Measurements from ENCODE around the gene SLC24A3.

SLC24A3 gene

DNA sequence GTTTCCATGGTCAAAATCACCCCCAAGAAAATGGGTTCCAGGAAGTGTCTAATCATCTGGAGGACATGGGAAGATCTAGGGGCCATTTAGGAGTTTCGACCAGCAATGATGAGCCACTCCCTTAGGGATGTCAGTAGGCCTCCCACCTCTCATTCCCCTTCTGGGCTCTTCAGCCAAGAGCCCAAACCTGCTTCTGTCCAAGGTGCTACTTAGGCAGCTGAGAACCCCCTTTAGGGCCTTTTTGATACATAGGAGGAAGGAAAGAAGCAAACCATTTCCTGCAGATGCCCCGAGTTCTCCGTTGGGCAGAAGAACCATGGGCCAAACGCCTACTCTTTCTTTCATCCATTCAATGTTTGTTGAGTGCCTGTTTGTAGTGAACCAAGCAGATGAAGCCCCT lies 404.2 kb downstream of the SLC24A3 start:
- H3K27me3 ChIP-seq (ENCODE audit: insufficient read depth, low read length) = no peaks in the 10 kb centered on the region
- H3K4me3 ChIP-seq (ENCODE audit: low read length) = no peak overlapping the region
- H3K27ac ChIP-seq (ENCODE audit: low read length) = no peak overlapping the region
- H3K36me3 ChIP-seq (ENCODE audit: insufficient read depth, low read depth, low read length) = no peaks in the 10 kb centered on the region
- H3K4me1 ChIP-seq (ENCODE audit: insufficient read depth, low read length) = peaks cover 20% of the 10 kb centered on the region
- H3K9ac ChIP-seq (ENCODE audit: low read depth, low read length) = no peak overlapping the region
- no peaks in the 10 kb centered on the region for H3K9me3 ChIP-seq (ENCODE audit: insufficient read depth, low read depth, low read length)

DNA sequence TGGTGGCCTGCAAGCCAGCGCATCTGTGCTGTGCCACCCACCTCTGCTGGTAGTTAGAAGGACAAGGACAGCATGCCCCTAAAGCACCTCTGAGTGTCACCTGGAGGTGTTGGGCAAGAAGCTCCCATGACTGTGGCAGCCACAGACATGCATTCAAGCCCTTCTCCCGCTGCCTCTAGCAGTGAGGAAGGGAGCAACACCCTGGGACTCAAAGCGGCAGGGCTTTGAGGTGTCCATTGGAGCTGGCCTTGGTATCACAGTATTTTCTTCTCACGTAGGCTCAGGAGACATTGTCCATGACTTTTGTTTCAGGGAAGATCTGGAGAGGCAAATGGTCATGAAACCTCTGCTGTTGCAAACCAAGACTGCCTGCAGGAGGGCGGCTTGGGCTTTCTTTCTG lies 404.8 kb downstream of the SLC24A3 start:
- Histone ChIP-seq H3K4me3 (ENCODE audit: low read length) (no peak overlapping the region), H3K36me3 (ENCODE audit: insufficient read depth, low read depth, low read length) (no peaks in the 10 kb centered on the region), H3K27me3 (ENCODE audit: insufficient read depth, low read length) (no peaks in the 10 kb centered on the region), H3K9ac (ENCODE audit: low read depth, low read length) (no peak overlapping the region), H3K9me3 (ENCODE audit: insufficient read depth, low read depth, low read length) (no peaks in the 10 kb centered on the region), H3K4me1 (ENCODE audit: insufficient read depth, low read length) (peaks cover 20% of the 10 kb centered on the region), H3K27ac (ENCODE audit: low read length) (no peak overlapping the region)

DNA sequence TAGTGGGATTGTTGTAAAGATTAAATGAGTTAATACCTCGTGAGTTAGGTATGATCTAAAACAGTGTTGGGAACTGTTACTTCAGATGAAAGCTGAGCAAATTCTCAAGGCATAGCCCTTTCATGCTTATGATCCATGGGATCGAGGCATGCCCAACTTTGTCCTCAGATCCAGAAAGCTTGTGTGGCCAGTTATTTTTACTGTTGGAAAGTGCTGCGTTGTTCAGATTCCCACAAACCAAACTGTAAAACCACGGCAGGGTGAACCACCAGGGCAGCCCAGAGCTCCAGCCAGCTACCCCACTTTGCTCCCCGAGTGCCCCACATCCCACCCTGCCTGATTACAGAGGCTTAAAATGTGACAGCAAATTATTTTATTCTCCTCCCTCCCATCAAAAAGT lies 406.3 kb downstream of the SLC24A3 start:
- Histone ChIP-seq H3K9ac (ENCODE audit: low read depth, low read length) (no peak overlapping the region), H3K36me3 (ENCODE audit: insufficient read depth, low read depth, low read length) (no peaks in the 10 kb centered on the region), H3K4me3 (ENCODE audit: low read length) (no peak overlapping the region), H3K27me3 (ENCODE audit: insufficient read depth, low read length) (no peaks in the 10 kb centered on the region), H3K27ac (ENCODE audit: low read length) (no peak overlapping the region), H3K9me3 (ENCODE audit: insufficient read depth, low read depth, low read length) (no peaks in the 10 kb centered on the region), H3K4me1 (ENCODE audit: insufficient read depth, low read length) (peaks cover 20% of the 10 kb centered on the region)

DNA sequence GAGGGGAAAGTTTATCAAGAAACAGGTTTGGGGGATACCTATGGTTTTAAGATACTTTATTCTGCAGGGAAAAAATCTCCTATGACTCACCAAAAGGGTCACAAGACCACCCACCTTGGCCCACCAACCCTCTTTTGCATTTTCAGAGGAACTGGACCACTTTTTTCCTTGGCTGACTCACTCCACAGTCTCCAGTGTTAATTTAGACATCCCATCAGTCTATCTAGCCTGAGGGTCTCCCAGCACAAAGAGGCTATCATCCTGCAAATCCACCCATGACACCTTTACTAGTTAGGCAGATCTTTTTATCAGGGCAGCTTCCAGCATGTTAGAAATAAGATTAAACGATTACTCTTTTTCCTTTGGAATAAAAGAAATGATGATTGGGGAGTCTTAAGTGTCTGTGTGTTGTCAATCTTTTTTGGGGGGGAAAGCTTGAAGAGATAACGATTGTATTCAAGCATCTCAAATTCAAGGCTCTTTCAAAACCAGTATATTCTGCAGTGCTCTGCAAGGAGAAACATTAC lies 407.5 kb downstream of the SLC24A3 start:
- no peaks in the 10 kb centered on the region for H3K36me3 ChIP-seq (ENCODE audit: insufficient read depth, low read depth, low read length)
- H3K9ac ChIP-seq (ENCODE audit: low read depth, low read length) = no peak overlapping the region
- H3K9me3 ChIP-seq (ENCODE audit: insufficient read depth, low read depth, low read length) = 0 out of 2 replicates have a peak, but pooled peaks cover 7% of the 10 kb centered on the region
- H3K4me3 ChIP-seq (ENCODE audit: low read length) = peak overlapping the region; percentile 26; the same call in 1 of the 2 replicates
- no peak overlapping the region for H3K27ac ChIP-seq (ENCODE audit: low read length)
- no peaks in the 10 kb centered on the region for H3K27me3 ChIP-seq (ENCODE audit: insufficient read depth, low read length)
- peaks cover 20% of the 10 kb centered on the region for H3K4me1 ChIP-seq (ENCODE audit: insufficient read depth, low read length)

DNA sequence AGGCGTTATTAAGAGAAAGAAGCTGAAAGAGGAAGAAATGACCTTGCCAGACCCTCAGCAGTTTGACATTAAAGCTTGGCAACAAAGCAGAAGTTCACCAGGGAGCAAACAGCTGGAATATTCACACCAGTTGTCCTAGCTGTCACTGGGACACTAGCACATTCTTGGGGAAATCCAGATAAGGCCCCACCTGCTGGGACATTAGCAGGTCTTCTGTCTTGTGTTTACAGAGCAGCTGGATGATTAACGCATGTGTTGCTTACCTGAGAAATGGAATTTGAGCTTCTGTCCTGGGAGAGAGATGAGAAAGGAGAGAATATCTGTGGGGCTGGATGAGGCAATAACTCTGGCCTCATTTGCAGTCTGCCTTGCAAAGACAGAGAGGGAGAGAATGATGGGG lies 408.0 kb downstream of the SLC24A3 start:
- Histone ChIP-seq H3K4me3 (ENCODE audit: low read length) (peak overlapping the region; percentile 26; the same call in 1 of the 2 replicates), H3K4me1 (ENCODE audit: insufficient read depth, low read length) (peaks cover 20% of the 10 kb centered on the region)

DNA sequence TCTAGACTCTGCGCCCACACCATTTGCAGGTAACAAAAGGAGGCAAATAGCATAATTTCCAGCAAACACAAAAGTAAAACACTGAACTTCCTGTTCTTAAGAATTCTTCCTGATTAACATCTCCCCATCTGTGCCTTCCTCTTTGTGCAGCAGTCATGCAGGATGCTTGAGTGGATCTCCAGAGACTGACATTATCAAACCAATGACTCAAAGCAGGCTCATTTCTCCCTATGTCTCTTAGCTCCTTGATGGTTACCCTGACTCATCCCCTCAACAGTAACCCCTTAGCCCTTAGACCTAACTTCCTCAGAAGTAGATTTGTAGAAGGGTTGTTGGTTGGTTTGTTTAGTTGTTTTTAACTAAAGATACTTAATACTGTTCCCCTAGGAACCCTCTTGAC lies 408.6 kb downstream of the SLC24A3 start:
- Histone ChIP-seq H3K27ac (ENCODE audit: low read length) (no peak overlapping the region), H3K36me3 (ENCODE audit: insufficient read depth, low read depth, low read length) (no peaks in the 10 kb centered on the region), H3K4me1 (ENCODE audit: insufficient read depth, low read length) (peaks cover 20% of the 10 kb centered on the region), H3K9me3 (ENCODE audit: insufficient read depth, low read depth, low read length) (0 out of 2 replicates have a peak, but pooled peaks cover 7% of the 10 kb centered on the region), H3K27me3 (ENCODE audit: insufficient read depth, low read length) (no peaks in the 10 kb centered on the region), H3K4me3 (ENCODE audit: low read length) (no peak overlapping the region; the same call in 1 of the 2 replicates), H3K9ac (ENCODE audit: low read depth, low read length) (no peak overlapping the region)

More for the DNA sequence above, 408.0 kb downstream of the SLC24A3 start:
- no peak overlapping the region for H3K9ac ChIP-seq (ENCODE audit: low read depth, low read length)
- no peaks in the 10 kb centered on the region for H3K27me3 ChIP-seq (ENCODE audit: insufficient read depth, low read length)
- H3K9me3 ChIP-seq (ENCODE audit: insufficient read depth, low read depth, low read length) = 0 out of 2 replicates have a peak, but pooled peaks cover 7% of the 10 kb centered on the region
- no peaks in the 10 kb centered on the region for H3K36me3 ChIP-seq (ENCODE audit: insufficient read depth, low read depth, low read length)
- H3K27ac ChIP-seq (ENCODE audit: low read length) = no peak overlapping the region

DNA sequence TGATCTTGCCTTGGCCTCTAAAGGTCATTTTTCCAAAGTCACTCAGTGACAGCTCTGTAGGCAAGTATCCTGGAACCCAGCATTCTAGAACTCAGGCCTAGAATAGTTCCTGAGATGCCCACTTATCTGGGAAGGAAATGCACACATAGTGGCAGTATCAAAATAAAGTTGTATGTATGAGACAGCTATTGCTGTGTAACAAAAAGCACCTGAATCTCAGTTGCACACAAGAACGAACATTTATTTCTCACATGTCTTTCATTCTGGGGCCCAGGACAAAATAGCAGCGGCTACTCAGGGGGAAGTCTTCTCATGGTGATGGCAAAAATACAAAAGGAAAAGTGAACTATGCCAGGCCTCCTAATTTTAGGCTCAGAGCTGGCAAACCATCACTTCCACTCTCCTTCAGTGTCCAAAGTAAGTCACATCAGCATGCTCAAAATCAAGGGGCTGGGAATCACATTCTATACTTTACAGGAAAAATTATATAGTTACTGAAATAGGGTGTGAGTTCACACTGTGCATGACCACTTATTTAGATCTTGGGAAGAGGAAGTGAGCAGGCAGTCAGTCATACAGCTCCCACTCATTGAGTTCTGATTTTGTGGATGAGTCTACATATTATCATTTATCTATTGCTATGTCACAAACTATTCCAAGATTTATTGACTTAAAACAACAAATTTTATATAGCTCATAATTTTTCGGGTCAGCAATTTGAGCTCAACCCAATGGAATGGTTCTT lies 412.0 kb downstream of the SLC24A3 start:
- H3K4me3 ChIP-seq (ENCODE audit: low read length) = no peak overlapping the region
- no peaks in the 10 kb centered on the region for H3K36me3 ChIP-seq (ENCODE audit: insufficient read depth, low read depth, low read length)
- no peak overlapping the region for H3K27ac ChIP-seq (ENCODE audit: low read length)
- H3K9ac ChIP-seq (ENCODE audit: low read depth, low read length) = no peak overlapping the region
- H3K27me3 ChIP-seq (ENCODE audit: insufficient read depth, low read length) = no peaks in the 10 kb centered on the region
- H3K4me1 ChIP-seq (ENCODE audit: insufficient read depth, low read length) = peaks cover 18% of the 10 kb centered on the region
- H3K9me3 ChIP-seq (ENCODE audit: insufficient read depth, low read depth, low read length) = 0 out of 2 replicates have a peak, but pooled peaks cover 7% of the 10 kb centered on the region

DNA sequence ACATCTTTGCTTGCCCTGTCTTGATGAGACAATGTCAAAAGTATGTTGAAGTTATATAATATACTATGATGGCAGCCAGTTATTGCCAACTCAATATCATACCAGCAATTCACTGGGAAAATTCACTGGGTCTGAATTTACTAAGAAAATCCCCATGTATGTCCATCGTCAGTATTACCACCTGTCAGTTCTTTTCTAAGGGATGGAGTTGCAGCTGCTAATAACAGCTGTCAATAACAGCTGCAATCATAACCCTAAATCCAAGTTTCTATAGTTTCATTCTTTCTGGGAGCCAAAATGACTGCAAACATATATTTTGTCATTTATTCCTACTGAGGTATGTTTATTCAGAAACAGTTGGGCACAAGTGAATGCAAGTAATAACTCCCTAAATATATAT lies 413.0 kb downstream of the SLC24A3 start:
- H3K9ac ChIP-seq (ENCODE audit: low read depth, low read length) = no peak overlapping the region
- 0 out of 2 replicates have a peak, but pooled peaks cover 7% of the 10 kb centered on the region for H3K9me3 ChIP-seq (ENCODE audit: insufficient read depth, low read depth, low read length)
- no peaks in the 10 kb centered on the region for H3K36me3 ChIP-seq (ENCODE audit: insufficient read depth, low read depth, low read length)
- H3K27me3 ChIP-seq (ENCODE audit: insufficient read depth, low read length) = no peaks in the 10 kb centered on the region
- H3K4me1 ChIP-seq (ENCODE audit: insufficient read depth, low read length) = peaks cover 10% of the 10 kb centered on the region; the same call in 1 of the 2 replicates
- H3K27ac ChIP-seq (ENCODE audit: low read length) = no peak overlapping the region
- H3K4me3 ChIP-seq (ENCODE audit: low read length) = no peak overlapping the region

DNA sequence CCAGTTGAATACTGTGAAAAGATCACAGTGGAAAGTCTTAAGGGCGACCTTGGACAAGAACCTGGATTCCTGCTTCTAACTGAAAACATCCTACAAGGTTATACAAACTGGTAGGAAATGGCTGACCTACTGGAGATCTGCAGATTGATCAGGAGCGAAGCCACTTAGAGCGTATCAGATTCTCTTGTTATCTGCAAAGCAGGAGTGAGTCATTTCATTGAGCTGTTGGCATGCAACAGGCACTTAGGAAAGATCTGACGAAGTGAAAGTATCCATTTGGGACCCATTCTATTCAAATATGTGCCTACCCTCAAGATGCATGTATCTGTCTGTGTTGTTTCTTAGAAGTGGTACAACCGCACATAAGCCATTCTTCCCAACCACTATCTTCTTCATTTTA lies 414.5 kb downstream of the SLC24A3 start:
- H3K9ac ChIP-seq (ENCODE audit: low read depth, low read length) = no peak overlapping the region
- no peak overlapping the region for H3K27ac ChIP-seq (ENCODE audit: low read length)

DNA sequence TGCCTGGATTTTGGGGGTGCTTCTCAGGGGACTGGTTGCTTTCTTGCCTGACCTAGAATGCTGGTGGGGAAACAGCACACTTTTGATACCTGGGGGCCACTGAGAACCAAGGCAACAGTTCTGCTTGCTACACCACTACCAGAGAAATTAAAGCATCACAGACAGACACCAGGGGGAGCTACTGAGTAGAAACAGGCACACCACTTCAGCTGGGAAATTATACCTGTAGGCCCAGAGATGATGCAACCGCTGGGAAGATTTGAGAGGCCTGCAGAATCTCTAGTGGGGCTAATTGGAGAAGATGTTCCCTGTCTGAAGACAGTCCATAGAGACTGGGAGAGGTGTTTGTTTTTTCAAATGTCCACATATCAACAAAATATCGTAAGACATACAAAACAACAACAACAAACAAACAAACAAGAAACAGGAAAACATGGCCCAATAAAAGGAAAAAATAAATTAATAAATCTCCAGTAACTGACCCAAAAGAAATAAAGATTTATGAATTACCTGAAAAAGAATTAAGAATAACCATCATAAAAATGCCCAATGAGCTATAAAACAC lies 416.2 kb downstream of the SLC24A3 start:
- Histone ChIP-seq H3K27me3 (ENCODE audit: insufficient read depth, low read length) (no peaks in the 10 kb centered on the region), H3K4me3 (ENCODE audit: low read length) (no peak overlapping the region), H3K9ac (ENCODE audit: low read depth, low read length) (no peak overlapping the region; the same call in 1 of the 2 replicates), H3K36me3 (ENCODE audit: insufficient read depth, low read depth, low read length) (no peaks in the 10 kb centered on the region), H3K27ac (ENCODE audit: low read length) (no peak overlapping the region), H3K9me3 (ENCODE audit: insufficient read depth, low read depth, low read length) (0 out of 2 replicates have a peak, but pooled peaks cover 7% of the 10 kb centered on the region), H3K4me1 (ENCODE audit: insufficient read depth, low read length) (no peaks in the 10 kb centered on the region)

More for the DNA sequence above, 414.5 kb downstream of the SLC24A3 start:
- Histone ChIP-seq H3K27me3 (ENCODE audit: insufficient read depth, low read length) (no peaks in the 10 kb centered on the region), H3K4me3 (ENCODE audit: low read length) (no peak overlapping the region), H3K4me1 (ENCODE audit: insufficient read depth, low read length) (no peaks in the 10 kb centered on the region), H3K36me3 (ENCODE audit: insufficient read depth, low read depth, low read length) (no peaks in the 10 kb centered on the region), H3K9me3 (ENCODE audit: insufficient read depth, low read depth, low read length) (0 out of 2 replicates have a peak, but pooled peaks cover 7% of the 10 kb centered on the region)

DNA sequence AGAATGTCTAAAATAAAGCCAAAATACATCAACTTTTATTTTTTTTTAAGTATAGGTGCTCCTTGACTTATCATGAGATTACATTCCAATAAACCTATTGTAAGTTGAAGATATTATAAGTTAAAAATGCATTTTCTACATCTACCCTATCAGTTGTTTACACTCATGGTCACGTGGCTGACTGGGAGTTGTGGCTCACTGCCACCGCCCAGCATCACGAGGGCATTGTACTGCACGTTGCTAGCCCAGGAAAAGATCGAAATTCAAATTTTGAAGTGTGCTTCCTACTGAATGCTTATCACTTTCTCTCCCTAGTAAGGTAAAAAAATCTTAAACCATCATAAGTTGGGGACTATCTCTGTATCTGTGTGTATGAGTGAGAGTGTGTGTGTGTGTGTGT lies 419.0 kb downstream of the SLC24A3 start:
- Histone ChIP-seq H3K9me3 (ENCODE audit: insufficient read depth, low read depth, low read length) (no peaks in the 10 kb centered on the region), H3K9ac (ENCODE audit: low read depth, low read length) (no peak overlapping the region), H3K27ac (ENCODE audit: low read length) (no peak overlapping the region), H3K36me3 (ENCODE audit: insufficient read depth, low read depth, low read length) (no peaks in the 10 kb centered on the region), H3K4me3 (ENCODE audit: low read length) (no peak overlapping the region), H3K27me3 (ENCODE audit: insufficient read depth, low read length) (no peaks in the 10 kb centered on the region), H3K4me1 (ENCODE audit: insufficient read depth, low read length) (no peaks in the 10 kb centered on the region)

DNA sequence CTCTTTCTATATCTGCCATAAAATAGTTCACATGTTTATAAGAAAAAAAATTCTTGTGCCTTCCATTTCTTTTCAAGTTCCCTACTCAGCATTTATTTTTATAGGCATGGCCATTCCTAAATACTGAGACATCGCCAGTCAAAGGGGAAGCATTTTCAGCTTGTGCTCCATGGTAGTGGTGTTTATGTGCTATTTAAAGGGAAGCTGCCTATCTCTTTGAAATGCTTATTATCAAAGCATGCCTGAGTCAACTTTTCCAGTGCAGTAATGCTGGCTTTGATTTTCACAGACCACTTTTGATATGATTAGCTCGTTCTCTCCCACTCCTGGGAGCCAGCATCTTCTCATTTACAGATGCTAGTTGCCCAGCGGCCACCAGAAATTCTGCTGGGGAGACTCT lies 421.5 kb downstream of the SLC24A3 start:
- Histone ChIP-seq H3K27ac (ENCODE audit: low read length) (no peak overlapping the region), H3K27me3 (ENCODE audit: insufficient read depth, low read length) (no peaks in the 10 kb centered on the region), H3K4me1 (ENCODE audit: insufficient read depth, low read length) (no peaks in the 10 kb centered on the region), H3K9me3 (ENCODE audit: insufficient read depth, low read depth, low read length) (no peaks in the 10 kb centered on the region), H3K36me3 (ENCODE audit: insufficient read depth, low read depth, low read length) (no peaks in the 10 kb centered on the region), H3K9ac (ENCODE audit: low read depth, low read length) (no peak overlapping the region), H3K4me3 (ENCODE audit: low read length) (no peak overlapping the region)

All from iPS-20b (cell line).